ENCODE data around the gene CCDC126. TPM values are rescaled to one million over a fixed set of nuclear protein-coding genes. Genes with fewer than 3 reads are reported as not detected.
"Not testable (repeated sequence)": the region's sequence is repeated elsewhere in the genome, so short reads cannot be mapped to it uniquely, and the experiment has no call there.

Gene CCDC126
- total RNA-seq, 1 experiment from 2014 or later: 29.3 TPM

GRCh38 chr7:23628370-23628769 lies 31.2 kb downstream of the CCDC126 start:
- DNase-seq (ENCODE audit: low read depth): no peak

GRCh38 chr7:23633417-23633816 lies 36.2 kb downstream of the CCDC126 start:
- DNase-seq (ENCODE audit: low read depth): peak; percentile 19

GRCh38 chr7:23645822-23646221 lies 48.6 kb downstream of the CCDC126 start:
- no peak for DNase-seq (ENCODE audit: low read depth)

GRCh38 chr7:23653942-23654341 lies 56.8 kb downstream of the CCDC126 start:
- DNase-seq (ENCODE audit: low read depth): no peak

- peak; percentile 23 for DNase-seq (ENCODE audit: low read depth)
Observed at GRCh38 chr7:23654508-23654907, 57.3 kb downstream of the CCDC126 start.

GRCh38 chr7:23655433-23655832 lies 58.3 kb downstream of the CCDC126 start:
- DNase-seq (ENCODE audit: low read depth): no peak

GRCh38 chr7:23658831-23659427 lies 61.7 kb downstream of the CCDC126 start:
- no peak for DNase-seq (ENCODE audit: low read depth)

GRCh38 chr7:23661385-23661784 lies 64.2 kb downstream of the CCDC126 start:
- DNase-seq (ENCODE audit: low read depth): no peak

- DNase-seq (ENCODE audit: low read depth): peak; percentile 21
Observed at GRCh38 chr7:23662124-23662983, 65.2 kb downstream of the CCDC126 start.

- DNase-seq (ENCODE audit: low read depth): no peak
Observed at GRCh38 chr7:23662984-23663313, 65.8 kb downstream of the CCDC126 start.

GRCh38 chr7:23664122-23664521 lies 66.9 kb downstream of the CCDC126 start:
- DNase-seq (ENCODE audit: low read depth): no peak

GRCh38 chr7:23672033-23672432 lies 74.9 kb downstream of the CCDC126 start:
- DNase-seq (ENCODE audit: low read depth): no peak

- peak; percentile 93 for DNase-seq (ENCODE audit: low read depth)
Observed at GRCh38 chr7:23679898-23680413, 82.8 kb downstream of the CCDC126 start, which contains the start of gene FAM221A. Gene FAM221A (plus strand): TSS chr7:23680199. CDS start chr7:23680219, 20 bp downstream.

GRCh38 chr7:23680414-23681405 lies 83.5 kb downstream of the CCDC126 start:
- DNase-seq (ENCODE audit: low read depth): peak; percentile 85

GRCh38 chr7:23684041-23684440 lies 86.9 kb downstream of the CCDC126 start:
- not testable (repeated sequence) for DNase-seq (ENCODE audit: low read depth)

GRCh38 chr7:23685731-23686130 lies 88.5 kb downstream of the CCDC126 start:
- DNase-seq (ENCODE audit: low read depth): no peak

- DNase-seq (ENCODE audit: low read depth): no peak
Observed at GRCh38 chr7:23687011-23687410, 89.8 kb downstream of the CCDC126 start.

GRCh38 chr7:23689165-23689564 lies 92.0 kb downstream of the CCDC126 start:
- no peak for DNase-seq (ENCODE audit: low read depth)

- DNase-seq (ENCODE audit: low read depth): no peak
Observed at GRCh38 chr7:23691320-23691719, 94.1 kb downstream of the CCDC126 start.

- no peak for DNase-seq (ENCODE audit: low read depth)
Observed at GRCh38 chr7:23693224-23693623, 96.0 kb downstream of the CCDC126 start.

Data from Daoy (cell line).